HL-60/S4 (cell line): Measurements from ENCODE around the gene ERVFRD-1.

Experiments
- in situ Hi-C: fragments of 300-500 bp; cut with MboI; formaldehyde crosslinking; loops from 2 replicates; pipeline ENCODE4 v1.14.3; 2022; ENCODE audit warnings: low sequenced_read_pairs

ERVFRD-1 gene

DNA sequence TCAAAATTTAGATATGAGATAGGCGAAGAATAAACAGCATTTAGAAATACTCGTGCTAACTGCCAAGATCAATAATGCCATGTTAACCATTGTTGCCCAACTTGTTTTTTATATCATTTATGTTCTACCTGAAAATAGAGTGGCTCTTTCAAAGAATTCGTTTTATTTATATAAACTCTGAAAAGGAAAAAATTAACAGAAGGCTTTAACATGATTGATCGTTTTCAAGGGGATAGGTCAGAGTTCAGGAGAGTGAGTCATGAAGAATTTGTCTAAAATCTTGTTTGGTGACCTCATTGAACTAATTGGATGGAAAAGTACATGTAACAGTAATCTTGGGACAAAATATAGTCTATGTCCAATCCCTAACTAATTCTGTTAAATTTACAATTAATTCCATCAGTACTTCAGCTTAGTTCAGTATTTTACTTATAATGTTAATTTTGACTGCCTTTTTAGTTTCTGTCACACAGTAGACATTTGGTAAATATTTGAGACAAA lies 56.3 kb downstream of the ERVFRD-1 start:
- in situ Hi-C loops: no loop called here

DNA sequence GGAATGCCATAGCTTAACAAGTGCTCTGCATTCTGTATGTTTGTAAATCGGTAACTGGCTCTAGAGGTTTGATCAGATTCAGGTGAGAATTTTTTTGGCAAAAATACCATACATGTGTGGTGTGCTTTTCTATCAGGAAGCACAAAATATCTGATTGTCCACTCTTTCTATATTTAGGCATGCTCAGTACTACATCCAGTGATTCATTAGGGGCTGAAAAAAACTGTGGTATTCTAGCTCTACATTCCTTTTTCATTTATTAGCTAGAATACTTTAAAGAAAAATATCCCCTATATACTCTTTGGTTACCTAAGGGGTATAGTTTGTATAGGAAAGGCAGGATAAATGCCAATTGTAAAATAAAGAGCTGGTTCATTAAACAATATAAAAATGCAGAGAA lies 56.8 kb downstream of the ERVFRD-1 start:
- in situ Hi-C loops: no loop called here

DNA sequence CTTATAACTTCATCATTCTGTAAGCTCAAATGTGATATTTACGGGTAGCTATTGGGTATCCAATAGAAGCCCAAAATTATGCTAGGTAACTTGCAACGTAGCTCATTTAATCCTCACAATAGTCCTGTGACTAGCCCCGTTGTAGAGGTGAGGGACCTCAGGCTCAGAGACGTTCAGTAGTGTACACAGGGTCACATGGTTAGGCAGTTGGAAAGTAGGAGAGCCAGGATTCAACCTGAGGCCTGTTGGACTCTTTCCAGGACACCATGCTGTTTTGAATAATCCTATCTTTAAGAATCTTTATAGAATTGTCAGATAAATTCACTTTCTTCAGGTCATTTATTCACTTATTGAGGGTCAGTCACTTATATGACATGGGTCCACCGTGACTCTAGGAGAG lies 58.2 kb downstream of the ERVFRD-1 start:
- in situ Hi-C loops: no loop called here
